K562 (cell line): Measurements from ENCODE around the gene SLC12A9. TPM values are rescaled to one million over a fixed set of nuclear protein-coding genes. Genes with fewer than 3 reads are reported as not detected.

Source experiments
- CHAMP1 ChIP-seq: fragments of 450-650 bp; IDR thresholded peaks from 2 replicates; pipeline ENCODE4 v1.6.1; 2016; ENCODE audit warnings: mild to moderate bottlenecking
- FIP1L1 ChIP-seq: fragments of 200-400 bp; formaldehyde crosslinking; IDR thresholded peaks from 2 replicates; pipeline ENCODE4 v1.6.1; 2018; ENCODE audit warnings: mild to moderate bottlenecking, low read depth, low read length; ENCODE audit not compliant: poor library complexity, severe bottlenecking
- HNRNPH1 ChIP-seq: fragments of 200-400 bp; formaldehyde crosslinking; optimal IDR thresholded peaks from 2 replicates; pipeline ENCODE3; 2017; ENCODE audit warnings: low read depth, mild to moderate bottlenecking, low read length, moderate library complexity
- HNRNPUL1 ChIP-seq: fragments of 200-400 bp; formaldehyde crosslinking; IDR thresholded peaks from 2 replicates; pipeline ENCODE4 v1.6.1; 2017; ENCODE audit warnings: low read length
- HSF4 ChIP-seq: fragments of 250-450 bp; sonication (Bioruptor Pico); IDR thresholded peaks from 2 replicates; pipeline ENCODE4 v2.1.2; 2022; ENCODE audit warnings: mild to moderate bottlenecking, moderate library complexity, borderline replicate concordance
- MAX ChIP-seq: sonication (generic); formaldehyde crosslinking; IDR thresholded peaks from 2 replicates; pipeline ENCODE4 v1.9.0; 2022; ENCODE audit warnings: mild to moderate bottlenecking, missing genetic modification reagents
- MBD1 ChIP-seq: fragments of 250-450 bp; sonication (Bioruptor Pico); IDR thresholded peaks from 2 replicates; pipeline ENCODE4 v1.8.0; 2022; ENCODE audit warnings: inconsistent platforms
- MEIS2 ChIP-seq: fragments of 450-650 bp; IDR thresholded peaks from 2 replicates; pipeline ENCODE4 v1.6.1; 2014; ENCODE audit warnings: mild to moderate bottlenecking; ENCODE audit not compliant: partially characterized antibody
- PHF8 ChIP-seq: fragments of 200-600 bp; sonication (generic); IDR thresholded peaks from 2 replicates; pipeline ENCODE4 v1.6.1; 2012; ENCODE audit warnings: mixed run types, mild to moderate bottlenecking, inconsistent platforms, low read length, moderate library complexity, borderline replicate concordance
- PREB ChIP-seq: sonication (generic); formaldehyde crosslinking; IDR thresholded peaks from 2 replicates; pipeline ENCODE4 v1.8.1; 2023; ENCODE audit warnings: mild to moderate bottlenecking, missing genetic modification reagents
- SLC30A9 ChIP-seq: fragments of 250-450 bp; sonication (Bioruptor Pico); IDR thresholded peaks from 2 replicates; pipeline ENCODE4 v1.8.0; 2022; ENCODE audit warnings: mild to moderate bottlenecking, moderate library complexity
- SMAD4 ChIP-seq: fragments of 250-450 bp; sonication (Bioruptor Pico); conservative IDR thresholded peaks from 2 replicates; pipeline ENCODE4 v1.8.0; 2021; ENCODE audit warnings: inconsistent platforms, mild to moderate bottlenecking, moderate library complexity
- SNAPC5 ChIP-seq: fragments of 250-450 bp; sonication (Bioruptor Pico); IDR thresholded peaks from 2 replicates; pipeline ENCODE4 v1.8.0; 2021; ENCODE audit warnings: moderate library complexity, mild to moderate bottlenecking, inconsistent platforms
- ZBTB1 ChIP-seq: sonication (generic); formaldehyde crosslinking; IDR thresholded peaks from 2 replicates; pipeline ENCODE4 v1.8.1; 2023; ENCODE audit warnings: missing genetic modification reagents, low read depth, mild to moderate bottlenecking, borderline replicate concordance
- ZBTB26 ChIP-seq: fragments of 450-650 bp; formaldehyde crosslinking; IDR thresholded peaks from 2 replicates; pipeline ENCODE4 v1.4.0; 2022; ENCODE audit warnings: missing genetic modification characterization
- ZFP30 ChIP-seq: fragments of 250-450 bp; sonication (Bioruptor Pico); IDR thresholded peaks from 2 replicates; pipeline ENCODE4 v1.8.0; 2022; ENCODE audit warnings: moderate library complexity, mild to moderate bottlenecking, inconsistent platforms, borderline replicate concordance
- ZNF133 ChIP-seq: fragments of 250-450 bp; sonication (Bioruptor Pico); IDR thresholded peaks from 2 replicates; pipeline ENCODE4 v1.4.0; 2020; ENCODE audit warnings: mild to moderate bottlenecking
- ZNF75A ChIP-seq: fragments of 450-650 bp; formaldehyde crosslinking; IDR thresholded peaks from 2 replicates; pipeline ENCODE4 v1.4.0; 2020; ENCODE audit warnings: mild to moderate bottlenecking
- ZNF76 ChIP-seq: fragments of 250-450 bp; sonication (Bioruptor Pico); IDR thresholded peaks from 2 replicates; pipeline ENCODE4 v1.4.0; 2020; ENCODE audit warnings: mild to moderate bottlenecking, moderate library complexity, borderline replicate concordance
- polyA plus RNA-seq, 8 experiments: library from polyadenylated mRNA; depleted of rRNA in 4 of 8; stranded (reverse) in 5 of 8; unstranded in 3 of 8; fragments of >200 nt; fragmentation: Nextera tagmentation in 2 of 8; fragmentation: Illumina TruSeq in 1 of 8; extraction: Ambion mirVana in 2 of 8; extraction: Trizol in 1 of 8; gene quantifications; 2 replicates each; pipeline versions ENCODE4 v1.2.1 to v1.2.3, GENCODE V29; 2011 to 2014; ENCODE audit warnings: inconsistent platforms in 1 of 8, missing spikeins in 1 of 8
- total RNA-seq, 7 experiments: library from RNA; depleted of rRNA in 6 of 7; stranded (reverse); fragments of >200 nt in 6 of 7; fragmentation: Illumina TruSeq in 2 of 7; extraction: Trizol in 2 of 7; gene quantifications; 2 replicates each; pipeline versions ENCODE4 v1.2.1 to v1.2.3, GENCODE V29; 2011 to 2021; ENCODE audit warnings: low replicate concordance in 1 of 7

SLC12A9 gene
- total and polyA plus RNA-seq, 9 of the 15 experiments (the other 6 are each of a cell fraction or from before 2014, with no cell fraction given) = 0.06 to 20.2 (median 10.7) TPM

- TF ChIP-seq MBD1 (CRISPR knock-in tag) (no peak), HNRNPUL1 (no peak), PREB (no peak; the same call in 1 of the 2 replicates), ZNF133 (CRISPR knock-in tag) (peak; percentile 68; the same call in 1 of the 2 replicates), PHF8 (peak; percentile 90), SNAPC5 (CRISPR knock-in tag) (no peak), ZNF75A (CRISPR knock-in tag) (no peak), FIP1L1 (peak; percentile 95), MEIS2 (no peak), SLC30A9 (no peak), HNRNPH1 (no peak), ZNF76 (CRISPR knock-in tag) (peak; percentile 82; the same call in 1 of the 2 replicates), ZFP30 (CRISPR knock-in tag) (no peak), HSF4 (CRISPR knock-in tag) (no peak), SMAD4 (CRISPR knock-in tag) (peak; percentile 83), MAX (CRISPR knock-in tag) (peak; percentile 96), ZBTB1 (CRISPR knock-in tag) (peak; percentile 96), CHAMP1 (no peak), ZBTB26 (CRISPR knock-in tag) (0 out of 2 replicates have a peak, but pooled peaks have one; percentile 38)
Observed at GRCh38 chr7:100888988-100889750, 36.7 kb downstream of the SLC12A9 start, which contains the start of gene UFSP1 (continued).
